Testis (tissue), 2 donors: ENCODE data around the gene PPFIBP2.

Source experiments
- CTCF ChIP-seq, 3 experiments: fragments of 450-650 bp in 2 of 3; fragments of 200-600 bp in 1 of 3; sonication (generic) in 1 of 3; IDR thresholded peaks; one replicate each; pipeline ENCODE4 v1.5.1; 2016 to 2019; ENCODE audit warnings: antibody characterized with exemption in 3 of 3, mild to moderate bottlenecking in 2 of 3, moderate library complexity in 1 of 3
- POLR2A ChIP-seq: fragments of 450-650 bp; IDR thresholded peaks from one replicate; pipeline ENCODE4 v1.6.1; 2017; ENCODE audit warnings: antibody characterized with exemption, mild to moderate bottlenecking, moderate library complexity

GRCh38 chr11:7546324-7546791, 32.6 kb downstream of the PPFIBP2 start:
- no peak for TF ChIP-seq CTCF (IDR thresholded peaks at IDR 0.05)
- no peak for TF ChIP-seq POLR2A
